ENCODE results near the gene RCSD1. TPM values are rescaled to one million over a fixed set of nuclear protein-coding genes. Genes with fewer than 3 reads are reported as not detected.

The RCSD1 gene
- polyA plus RNA-seq, 1 experiment: not detected

DNA sequence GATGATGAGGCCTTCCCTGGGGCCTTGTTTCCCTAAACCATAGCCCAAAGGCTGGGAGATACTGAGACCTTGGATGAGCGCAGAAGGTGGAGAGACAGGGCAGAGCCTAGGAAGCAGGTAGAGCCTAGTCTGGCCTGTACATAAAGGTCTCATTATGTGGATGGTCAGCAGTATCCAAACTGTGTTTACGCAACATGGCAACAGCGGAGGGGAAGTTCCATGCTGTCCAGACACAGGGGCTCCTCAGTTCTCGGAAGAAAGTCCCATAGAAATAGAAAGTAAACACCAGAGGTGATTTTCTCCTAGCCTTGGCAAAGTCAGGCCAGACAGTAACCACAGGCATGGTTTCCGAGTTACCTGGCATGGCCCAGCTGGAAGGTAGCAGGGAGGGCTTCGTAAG, 49.7 kb downstream of the RCSD1 start:
- H3K4me3 ChIP-seq (ENCODE audit: low read depth, low read length): no peak overlapping the region
- POLR2A ChIA-PET: no interaction called here
- TF ChIP-seq, protein P1, sequence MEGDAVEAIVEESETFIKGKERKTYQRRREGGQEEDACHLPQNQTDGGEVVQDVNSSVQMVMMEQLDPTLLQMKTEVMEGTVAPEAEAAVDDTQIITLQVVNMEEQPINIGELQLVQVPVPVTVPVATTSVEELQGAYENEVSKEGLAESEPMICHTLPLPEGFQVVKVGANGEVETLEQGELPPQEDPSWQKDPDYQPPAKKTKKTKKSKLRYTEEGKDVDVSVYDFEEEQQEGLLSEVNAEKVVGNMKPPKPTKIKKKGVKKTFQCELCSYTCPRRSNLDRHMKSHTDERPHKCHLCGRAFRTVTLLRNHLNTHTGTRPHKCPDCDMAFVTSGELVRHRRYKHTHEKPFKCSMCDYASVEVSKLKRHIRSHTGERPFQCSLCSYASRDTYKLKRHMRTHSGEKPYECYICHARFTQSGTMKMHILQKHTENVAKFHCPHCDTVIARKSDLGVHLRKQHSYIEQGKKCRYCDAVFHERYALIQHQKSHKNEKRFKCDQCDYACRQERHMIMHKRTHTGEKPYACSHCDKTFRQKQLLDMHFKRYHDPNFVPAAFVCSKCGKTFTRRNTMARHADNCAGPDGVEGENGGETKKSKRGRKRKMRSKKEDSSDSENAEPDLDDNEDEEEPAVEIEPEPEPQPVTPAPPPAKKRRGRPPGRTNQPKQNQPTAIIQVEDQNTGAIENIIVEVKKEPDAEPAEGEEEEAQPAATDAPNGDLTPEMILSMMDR (IDR thresholded peaks at IDR 0.05; ENCODE audit: low read depth, low read length): no peak
- DNase-seq (ENCODE audit: low read depth, low spot score): no peak
- H3K27me3 ChIP-seq (ENCODE audit: control insufficient read depth, insufficient read depth, low read length): peaks cover 28% of the 10 kb centered on the region
- no peaks in the 10 kb centered on the region for H3K9me3 ChIP-seq (ENCODE audit: control insufficient read depth, insufficient read depth, low read length)
- CTCF ChIA-PET: interaction anchor here (2.1 kb wide), 1 partner anchor 8 kb away, joined by 8 read pairs; no protein-coding TSS in a partner anchor
- H3K27ac ChIP-seq (ENCODE audit: low read depth, low read length): no peak overlapping the region

DNA sequence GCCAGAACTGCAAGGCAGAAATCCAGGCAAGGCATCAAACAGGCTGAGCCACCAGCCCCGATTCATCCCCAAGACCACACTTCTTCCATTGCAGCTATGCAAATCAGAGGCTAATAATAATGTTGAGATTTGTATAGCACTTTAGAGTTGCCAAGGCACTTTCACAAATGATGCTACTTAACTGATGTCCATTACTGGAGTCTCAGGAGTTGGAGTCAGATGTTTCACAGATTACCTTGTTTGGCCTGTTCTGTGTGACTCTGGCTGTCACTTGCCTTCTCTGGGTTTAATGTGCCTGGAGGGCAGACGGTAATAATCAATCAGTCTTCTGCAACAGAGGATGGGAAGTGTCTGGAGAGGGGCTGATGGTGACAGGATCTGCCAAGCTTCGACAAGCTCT, 51.0 kb downstream of the RCSD1 start:
- ChIA-PET POLR2A (no interaction called here), CTCF (no interaction called here)
- Histone ChIP-seq H3K27ac (ENCODE audit: low read depth, low read length) (no peak overlapping the region), H3K27me3 (ENCODE audit: control insufficient read depth, insufficient read depth, low read length) (peaks cover 26% of the 10 kb centered on the region), H3K9me3 (ENCODE audit: control insufficient read depth, insufficient read depth, low read length) (no peaks in the 10 kb centered on the region), H3K4me3 (ENCODE audit: low read depth, low read length) (no peak overlapping the region)
- no peak for DNase-seq (ENCODE audit: low read depth, low spot score)
- TF ChIP-seq, protein P1 (IDR thresholded peaks at IDR 0.05; ENCODE audit: low read depth, low read length): no peak

GRCh38 chr1:167681451-167682098, 51.5 kb downstream of the RCSD1 start:
- H3K27me3 ChIP-seq (ENCODE audit: control insufficient read depth, insufficient read depth, low read length): peaks cover 24% of the 10 kb centered on the region
- no peaks in the 10 kb centered on the region for H3K9me3 ChIP-seq (ENCODE audit: control insufficient read depth, insufficient read depth, low read length)
- CTCF ChIA-PET: interaction anchor here (1.1 kb wide), 1 partner anchor 81 kb away, joined by 5 read pairs; no protein-coding TSS in a partner anchor
- no peak overlapping the region for H3K27ac ChIP-seq (ENCODE audit: low read depth, low read length)
- TF ChIP-seq, protein P1 (IDR thresholded peaks at IDR 0.05; ENCODE audit: low read depth, low read length): no peak
- H3K4me3 ChIP-seq (ENCODE audit: low read depth, low read length): no peak overlapping the region
- POLR2A ChIA-PET: no interaction called here
- no peak for DNase-seq (ENCODE audit: low read depth, low spot score)

DNA sequence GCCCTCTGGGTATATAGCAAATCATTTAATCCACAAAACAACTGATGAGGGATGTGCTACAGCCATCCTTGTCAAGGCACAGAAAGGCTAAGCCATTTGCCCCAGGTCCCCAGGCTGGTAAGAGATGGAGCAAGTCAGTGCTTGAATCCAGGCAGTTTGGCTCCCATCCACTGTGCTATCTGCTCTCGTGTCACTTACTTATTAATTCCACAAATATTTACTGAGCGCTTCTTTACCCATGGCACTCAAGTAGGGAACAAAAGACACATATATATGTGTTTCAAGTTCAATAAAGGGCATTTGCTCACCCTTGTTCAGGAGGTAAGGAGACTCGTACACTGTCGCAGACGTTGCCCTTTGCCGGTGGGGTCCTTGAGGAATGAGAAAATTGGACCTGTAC, 53.2 kb downstream of the RCSD1 start:
- Histone ChIP-seq H3K9me3 (ENCODE audit: control insufficient read depth, insufficient read depth, low read length) (no peaks in the 10 kb centered on the region), H3K4me3 (ENCODE audit: low read depth, low read length) (no peak overlapping the region), H3K27ac (ENCODE audit: low read depth, low read length) (no peak overlapping the region), H3K27me3 (ENCODE audit: control insufficient read depth, insufficient read depth, low read length) (peaks cover 15% of the 10 kb centered on the region)
- CTCF ChIA-PET: no interaction called here
- TF ChIP-seq, protein P1 (IDR thresholded peaks at IDR 0.05; ENCODE audit: low read depth, low read length): no peak
- no peak for DNase-seq (ENCODE audit: low read depth, low spot score)
- POLR2A ChIA-PET: no interaction called here

GRCh38 chr1:167683641-167684502, 53.8 kb downstream of the RCSD1 start:
- peaks cover 15% of the 10 kb centered on the region for H3K27me3 ChIP-seq (ENCODE audit: control insufficient read depth, insufficient read depth, low read length)
- ChIA-PET CTCF (interaction anchor here (0.9 kb wide), 1 partner anchor 84 kb away, joined by 3 read pairs; no protein-coding TSS in a partner anchor), POLR2A (no interaction called here)
- H3K27ac ChIP-seq (ENCODE audit: low read depth, low read length): no peak overlapping the region
- no peaks in the 10 kb centered on the region for H3K9me3 ChIP-seq (ENCODE audit: control insufficient read depth, insufficient read depth, low read length)
- peak; percentile 1 for DNase-seq (ENCODE audit: low read depth, low spot score)
- no peak overlapping the region for H3K4me3 ChIP-seq (ENCODE audit: low read depth, low read length)
- TF ChIP-seq, protein P1 (IDR thresholded peaks at IDR 0.05; ENCODE audit: low read depth, low read length): no peak

Data from AG04450 (cell line).